WTC11 (cell line): ENCODE data around the gene RIMBP2. TPM values are rescaled to one million over a fixed set of nuclear protein-coding genes. Genes with fewer than 3 reads are reported as not detected.

ENCODE experiments used
- ATAC-seq: fragments of 200-7000 bp; cut with Tn5 transposase; 2 replicates; pipeline ENCODE4 v1.10.0; 2021; ENCODE audit warnings: mild to moderate bottlenecking, moderate library complexity
- CTCF ChIA-PET: fragments of 300-600 bp; sonication (Branson Sonifier 250); formaldehyde crosslinking; loops from one replicate; lab custom pipeline; 2021; ENCODE audit warnings: antibody characterized with exemption; lab: Charles Lee
- POLR2A ChIA-PET: fragments of 350-600 bp; sonication (Branson Sonifier 250); formaldehyde crosslinking; loops from one replicate; lab custom pipeline; 2021; ENCODE audit warnings: antibody characterized with exemption; lab: Charles Lee
- DNase-seq: peaks from one replicate; pipeline ENCODE4 v3.0.0; 2021; ENCODE audit warnings: low spot score
- H3K27ac Mint-ChIP-seq: 2 replicates; pipeline ENCODE4 v1.8.0; 2021; ENCODE audit warnings: mixed read lengths
- H3K27me3 Mint-ChIP-seq: 2 replicates; pipeline ENCODE4 v1.8.0; 2021; ENCODE audit warnings: low read depth, mild to moderate bottlenecking, moderate library complexity, mixed read lengths
- H3K36me3 Mint-ChIP-seq: 2 replicates; pipeline ENCODE4 v1.8.0; 2021; ENCODE audit warnings: mixed read lengths
- H3K4me1 Mint-ChIP-seq: 2 replicates; pipeline ENCODE4 v1.8.0; 2022; ENCODE audit warnings: mixed read lengths
- H3K4me3 Mint-ChIP-seq: 2 replicates; pipeline ENCODE4 v1.8.0; 2021; ENCODE audit warnings: mild to moderate bottlenecking, moderate library complexity, mixed read lengths
- H3K9me3 Mint-ChIP-seq: 2 replicates; pipeline ENCODE4 v1.8.0; 2021; ENCODE audit warnings: mixed read lengths
- AR ChIP-seq: fragments of 250-450 bp; sonication (Bioruptor Pico); IDR thresholded peaks from 2 replicates; pipeline ENCODE4 v1.9.0; 2021; ENCODE audit warnings: mild to moderate bottlenecking
- ATF1 ChIP-seq: sonication (generic); formaldehyde crosslinking; IDR thresholded peaks from 2 replicates; pipeline ENCODE4 v1.8.1; 2023; ENCODE audit warnings: mild to moderate bottlenecking, moderate library complexity, missing genetic modification reagents
- CBFB ChIP-seq: sonication (generic); formaldehyde crosslinking; IDR thresholded peaks from 2 replicates; pipeline ENCODE4 v1.8.1; 2022; ENCODE audit warnings: mild to moderate bottlenecking, low read depth, missing genetic modification reagents
- HMGXB4 ChIP-seq: sonication (generic); formaldehyde crosslinking; IDR thresholded peaks from 2 replicates; pipeline ENCODE4 v1.8.1; 2023; ENCODE audit warnings: mild to moderate bottlenecking, moderate library complexity, missing genetic modification reagents
- JUN ChIP-seq: sonication (generic); formaldehyde crosslinking; IDR thresholded peaks from 2 replicates; pipeline ENCODE4 v1.8.0; 2023; ENCODE audit warnings: mild to moderate bottlenecking, missing genetic modification reagents
- NFATC4 ChIP-seq: fragments of 250-450 bp; sonication (Bioruptor Pico); IDR thresholded peaks from 2 replicates; pipeline ENCODE4 v1.9.0; 2021; ENCODE audit warnings: mild to moderate bottlenecking
- NR2C2 ChIP-seq: sonication (generic); formaldehyde crosslinking; IDR thresholded peaks from 2 replicates; pipeline ENCODE4 v1.8.0; 2022; ENCODE audit warnings: mild to moderate bottlenecking, missing genetic modification reagents
- OVOL2 ChIP-seq: fragments of 250-450 bp; sonication (Bioruptor Pico); IDR thresholded peaks from 2 replicates; pipeline ENCODE4 v1.9.0; 2021; ENCODE audit warnings: mild to moderate bottlenecking, borderline replicate concordance
- PRRX2 ChIP-seq: fragments of 250-450 bp; sonication (Bioruptor Pico); IDR thresholded peaks from 2 replicates; pipeline ENCODE4 v1.8.0; 2021; ENCODE audit warnings: mild to moderate bottlenecking
- ZNF121 ChIP-seq: sonication (generic); formaldehyde crosslinking; IDR thresholded peaks from 2 replicates; pipeline ENCODE4 v1.8.0; 2023; ENCODE audit warnings: missing genetic modification reagents
- ZNF396 ChIP-seq: fragments of 250-450 bp; sonication (Bioruptor Pico); IDR thresholded peaks from 2 replicates; pipeline ENCODE4 v1.8.0; 2021; ENCODE audit warnings: mild to moderate bottlenecking, moderate library complexity, borderline replicate concordance
- total RNA-seq: library from RNA; stranded (reverse); gene quantifications from 3 replicates; pipeline ENCODE4 v1.2.3, GENCODE V29; 2021
- TF ChIP-seq, protein P1 (sequence below): sonication (generic); formaldehyde crosslinking; IDR thresholded peaks from 2 replicates; pipeline ENCODE4 v1.8.1; 2023; ENCODE audit warnings: mild to moderate bottlenecking, missing genetic modification reagents, moderate library complexity
- TF ChIP-seq, protein P2 (sequence below): sonication (generic); formaldehyde crosslinking; conservative IDR thresholded peaks from 2 replicates; pipeline ENCODE4 v1.8.1; 2022; ENCODE audit warnings: mild to moderate bottlenecking, missing genetic modification reagents
- TF ChIP-seq, protein P3 (sequence below): fragments of 250-450 bp; sonication (Bioruptor Pico); IDR thresholded peaks from 2 replicates; pipeline ENCODE4 v2.1.2; 2022; ENCODE audit warnings: mild to moderate bottlenecking, moderate library complexity
- TF ChIP-seq, protein P4 (sequence below): sonication (generic); formaldehyde crosslinking; IDR thresholded peaks from 2 replicates; pipeline ENCODE4 v1.8.0; 2023; ENCODE audit warnings: missing genetic modification reagents, mild to moderate bottlenecking, borderline replicate concordance
- TF ChIP-seq, protein P5 (sequence below): sonication (generic); formaldehyde crosslinking; IDR thresholded peaks from 2 replicates; pipeline ENCODE4 v1.8.1; 2023; ENCODE audit warnings: mild to moderate bottlenecking, missing genetic modification reagents, borderline replicate concordance

Gene RIMBP2
- total RNA-seq, 1 experiment from 2014 or later = 2.6 TPM

DNA sequence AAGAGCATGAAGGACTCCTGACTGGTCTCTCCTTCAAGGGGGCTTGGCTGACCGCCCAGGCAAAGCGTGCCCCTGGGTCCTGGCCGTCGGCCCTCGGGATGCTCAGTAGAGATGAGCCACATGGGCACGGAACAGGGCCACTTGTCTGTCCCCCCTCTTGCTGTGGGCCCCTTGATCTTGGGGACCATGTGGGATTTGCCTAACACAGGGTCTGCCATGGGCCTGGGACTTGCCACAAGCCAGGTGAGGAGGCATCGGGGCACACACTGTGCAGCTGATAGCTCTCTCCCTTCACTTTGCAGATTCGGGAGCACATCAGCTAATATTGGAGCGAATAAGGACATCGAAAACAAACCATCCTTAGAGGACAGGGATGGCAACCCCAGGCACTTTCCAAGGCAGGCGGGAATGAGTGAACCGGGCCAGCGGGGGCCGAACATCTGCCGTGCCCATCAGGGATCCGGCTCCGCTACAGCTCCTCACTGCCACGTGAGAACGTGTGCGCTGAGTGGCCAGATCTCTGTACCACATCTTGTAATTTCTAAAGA lies 290.3 kb downstream of the RIMBP2 start (continued):
- TF ChIP-seq, protein P1, sequence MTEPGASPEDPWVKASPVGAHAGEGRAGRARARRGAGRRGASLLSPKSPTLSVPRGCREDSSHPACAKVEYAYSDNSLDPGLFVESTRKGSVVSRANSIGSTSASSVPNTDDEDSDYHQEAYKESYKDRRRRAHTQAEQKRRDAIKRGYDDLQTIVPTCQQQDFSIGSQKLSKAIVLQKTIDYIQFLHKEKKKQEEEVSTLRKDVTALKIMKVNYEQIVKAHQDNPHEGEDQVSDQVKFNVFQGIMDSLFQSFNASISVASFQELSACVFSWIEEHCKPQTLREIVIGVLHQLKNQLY (CRISPR knock-in tag) = no peak
- TF ChIP-seq PRRX2 (CRISPR knock-in tag) = no peak
- TF ChIP-seq ATF1 (CRISPR knock-in tag) = no peak
- TF ChIP-seq, protein P2, sequence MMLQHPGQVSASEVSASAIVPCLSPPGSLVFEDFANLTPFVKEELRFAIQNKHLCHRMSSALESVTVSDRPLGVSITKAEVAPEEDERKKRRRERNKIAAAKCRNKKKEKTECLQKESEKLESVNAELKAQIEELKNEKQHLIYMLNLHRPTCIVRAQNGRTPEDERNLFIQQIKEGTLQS (CRISPR knock-in tag) = no peak

- Mint-ChIP-seq H3K4me1 (0 out of 2 replicates have a peak, but pooled peaks cover 3% of the 10 kb centered on the region), H3K36me3 (no peaks in the 10 kb centered on the region), H3K27me3 (no peaks in the 10 kb centered on the region), H3K27ac (no peak overlapping the region), H3K9me3 (no peaks in the 10 kb centered on the region), H3K4me3 (no peak overlapping the region)
- DNase-seq (no peak), ATAC-seq (no peak)
- POLR2A ChIA-PET = no interaction called here
- CTCF ChIA-PET = interaction anchor here (2.2 kb wide), 1 partner anchor 323 kb away, joined by 5 read pairs; no protein-coding TSS in a partner anchor
- TF ChIP-seq ZNF396 (CRISPR knock-in tag) (no peak), HMGXB4 (no peak), CBFB (no peak), NFATC4 (no peak), JUN (CRISPR knock-in tag) (no peak), OVOL2 (no peak), AR (CRISPR knock-in tag) (no peak), ZNF121 (CRISPR knock-in tag) (no peak), NR2C2 (CRISPR knock-in tag) (no peak)
- TF ChIP-seq, protein P3, sequence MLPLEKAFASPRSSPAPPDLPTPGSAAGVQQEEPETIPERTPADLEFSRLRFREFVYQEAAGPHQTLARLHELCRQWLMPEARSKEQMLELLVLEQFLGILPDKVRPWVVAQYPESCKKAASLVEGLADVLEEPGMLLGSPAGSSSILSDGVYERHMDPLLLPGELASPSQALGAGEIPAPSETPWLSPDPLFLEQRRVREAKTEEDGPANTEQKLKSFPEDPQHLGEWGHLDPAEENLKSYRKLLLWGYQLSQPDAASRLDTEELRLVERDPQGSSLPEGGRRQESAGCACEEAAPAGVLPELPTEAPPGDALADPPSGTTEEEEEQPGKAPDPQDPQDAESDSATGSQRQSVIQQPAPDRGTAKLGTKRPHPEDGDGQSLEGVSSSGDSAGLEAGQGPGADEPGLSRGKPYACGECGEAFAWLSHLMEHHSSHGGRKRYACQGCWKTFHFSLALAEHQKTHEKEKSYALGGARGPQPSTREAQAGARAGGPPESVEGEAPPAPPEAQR (CRISPR knock-in tag) = no peak
- TF ChIP-seq, protein P4, sequence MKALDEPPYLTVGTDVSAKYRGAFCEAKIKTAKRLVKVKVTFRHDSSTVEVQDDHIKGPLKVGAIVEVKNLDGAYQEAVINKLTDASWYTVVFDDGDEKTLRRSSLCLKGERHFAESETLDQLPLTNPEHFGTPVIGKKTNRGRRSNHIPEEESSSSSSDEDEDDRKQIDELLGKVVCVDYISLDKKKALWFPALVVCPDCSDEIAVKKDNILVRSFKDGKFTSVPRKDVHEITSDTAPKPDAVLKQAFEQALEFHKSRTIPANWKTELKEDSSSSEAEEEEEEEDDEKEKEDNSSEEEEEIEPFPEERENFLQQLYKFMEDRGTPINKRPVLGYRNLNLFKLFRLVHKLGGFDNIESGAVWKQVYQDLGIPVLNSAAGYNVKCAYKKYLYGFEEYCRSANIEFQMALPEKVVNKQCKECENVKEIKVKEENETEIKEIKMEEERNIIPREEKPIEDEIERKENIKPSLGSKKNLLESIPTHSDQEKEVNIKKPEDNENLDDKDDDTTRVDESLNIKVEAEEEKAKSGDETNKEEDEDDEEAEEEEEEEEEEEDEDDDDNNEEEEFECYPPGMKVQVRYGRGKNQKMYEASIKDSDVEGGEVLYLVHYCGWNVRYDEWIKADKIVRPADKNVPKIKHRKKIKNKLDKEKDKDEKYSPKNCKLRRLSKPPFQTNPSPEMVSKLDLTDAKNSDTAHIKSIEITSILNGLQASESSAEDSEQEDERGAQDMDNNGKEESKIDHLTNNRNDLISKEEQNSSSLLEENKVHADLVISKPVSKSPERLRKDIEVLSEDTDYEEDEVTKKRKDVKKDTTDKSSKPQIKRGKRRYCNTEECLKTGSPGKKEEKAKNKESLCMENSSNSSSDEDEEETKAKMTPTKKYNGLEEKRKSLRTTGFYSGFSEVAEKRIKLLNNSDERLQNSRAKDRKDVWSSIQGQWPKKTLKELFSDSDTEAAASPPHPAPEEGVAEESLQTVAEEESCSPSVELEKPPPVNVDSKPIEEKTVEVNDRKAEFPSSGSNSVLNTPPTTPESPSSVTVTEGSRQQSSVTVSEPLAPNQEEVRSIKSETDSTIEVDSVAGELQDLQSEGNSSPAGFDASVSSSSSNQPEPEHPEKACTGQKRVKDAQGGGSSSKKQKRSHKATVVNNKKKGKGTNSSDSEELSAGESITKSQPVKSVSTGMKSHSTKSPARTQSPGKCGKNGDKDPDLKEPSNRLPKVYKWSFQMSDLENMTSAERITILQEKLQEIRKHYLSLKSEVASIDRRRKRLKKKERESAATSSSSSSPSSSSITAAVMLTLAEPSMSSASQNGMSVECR (CRISPR knock-in tag) = no peak
- TF ChIP-seq, protein P5, sequence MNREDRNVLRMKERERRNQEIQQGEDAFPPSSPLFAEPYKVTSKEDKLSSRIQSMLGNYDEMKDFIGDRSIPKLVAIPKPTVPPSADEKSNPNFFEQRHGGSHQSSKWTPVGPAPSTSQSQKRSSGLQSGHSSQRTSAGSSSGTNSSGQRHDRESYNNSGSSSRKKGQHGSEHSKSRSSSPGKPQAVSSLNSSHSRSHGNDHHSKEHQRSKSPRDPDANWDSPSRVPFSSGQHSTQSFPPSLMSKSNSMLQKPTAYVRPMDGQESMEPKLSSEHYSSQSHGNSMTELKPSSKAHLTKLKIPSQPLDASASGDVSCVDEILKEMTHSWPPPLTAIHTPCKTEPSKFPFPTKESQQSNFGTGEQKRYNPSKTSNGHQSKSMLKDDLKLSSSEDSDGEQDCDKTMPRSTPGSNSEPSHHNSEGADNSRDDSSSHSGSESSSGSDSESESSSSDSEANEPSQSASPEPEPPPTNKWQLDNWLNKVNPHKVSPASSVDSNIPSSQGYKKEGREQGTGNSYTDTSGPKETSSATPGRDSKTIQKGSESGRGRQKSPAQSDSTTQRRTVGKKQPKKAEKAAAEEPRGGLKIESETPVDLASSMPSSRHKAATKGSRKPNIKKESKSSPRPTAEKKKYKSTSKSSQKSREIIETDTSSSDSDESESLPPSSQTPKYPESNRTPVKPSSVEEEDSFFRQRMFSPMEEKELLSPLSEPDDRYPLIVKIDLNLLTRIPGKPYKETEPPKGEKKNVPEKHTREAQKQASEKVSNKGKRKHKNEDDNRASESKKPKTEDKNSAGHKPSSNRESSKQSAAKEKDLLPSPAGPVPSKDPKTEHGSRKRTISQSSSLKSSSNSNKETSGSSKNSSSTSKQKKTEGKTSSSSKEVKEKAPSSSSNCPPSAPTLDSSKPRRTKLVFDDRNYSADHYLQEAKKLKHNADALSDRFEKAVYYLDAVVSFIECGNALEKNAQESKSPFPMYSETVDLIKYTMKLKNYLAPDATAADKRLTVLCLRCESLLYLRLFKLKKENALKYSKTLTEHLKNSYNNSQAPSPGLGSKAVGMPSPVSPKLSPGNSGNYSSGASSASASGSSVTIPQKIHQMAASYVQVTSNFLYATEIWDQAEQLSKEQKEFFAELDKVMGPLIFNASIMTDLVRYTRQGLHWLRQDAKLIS (CRISPR knock-in tag) = no peak
These were observed 291.0 kb downstream of the RIMBP2 start for GRCh38 chr12:130424858-130425697.
